ENCODE results near the gene BEGAIN. TPM values are rescaled to one million over a fixed set of nuclear protein-coding genes. Genes with fewer than 3 reads are reported as not detected.

The BEGAIN gene
- total and polyA plus RNA-seq, 2 experiments from 2014 or later: not detected

DNA sequence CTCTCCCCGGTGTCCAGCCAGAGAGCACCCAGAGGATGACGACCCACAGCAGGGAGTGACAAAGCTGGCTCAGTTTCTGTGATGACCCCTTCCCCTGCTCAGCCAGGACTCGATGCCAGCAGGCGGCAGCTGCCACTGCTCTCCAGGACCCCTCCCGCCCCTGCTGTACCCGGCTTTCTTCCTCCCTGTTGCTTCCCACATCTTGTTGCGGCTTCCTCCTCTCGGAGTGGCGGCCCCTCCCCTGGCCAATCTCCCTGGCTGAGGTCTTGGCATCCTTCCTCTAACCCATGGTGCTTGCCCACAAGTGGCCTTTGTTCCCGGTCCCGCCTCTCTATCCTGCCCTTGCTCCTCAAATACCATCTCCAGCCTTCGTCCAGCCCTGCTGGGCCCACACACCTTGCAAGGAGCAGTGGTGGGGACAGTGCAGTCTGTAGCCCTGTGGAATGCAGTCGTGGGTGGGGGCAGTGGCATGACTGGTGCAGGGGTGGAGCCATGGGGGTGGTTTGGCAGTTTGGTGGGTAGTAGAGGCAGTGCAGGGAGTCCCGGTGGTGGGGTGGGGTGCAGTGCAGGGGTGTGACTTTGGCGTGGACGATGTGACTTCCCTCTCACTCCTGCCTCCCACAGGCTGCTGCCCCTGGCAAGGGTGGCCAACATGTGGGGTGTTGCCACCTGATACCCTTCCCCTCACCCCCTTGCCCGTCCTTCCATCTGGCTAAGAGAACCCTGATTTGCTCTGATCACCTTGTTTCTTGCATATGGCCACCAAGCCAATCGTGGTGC lies 16.3 kb upstream of the BEGAIN start:
- no peaks in the 10 kb centered on the region for H3K9me3 ChIP-seq (ENCODE audit: low read depth)
- no peak for DNase-seq (ENCODE audit: low read depth in 1 of 2, low spot score in 1 of 2)

DNA sequence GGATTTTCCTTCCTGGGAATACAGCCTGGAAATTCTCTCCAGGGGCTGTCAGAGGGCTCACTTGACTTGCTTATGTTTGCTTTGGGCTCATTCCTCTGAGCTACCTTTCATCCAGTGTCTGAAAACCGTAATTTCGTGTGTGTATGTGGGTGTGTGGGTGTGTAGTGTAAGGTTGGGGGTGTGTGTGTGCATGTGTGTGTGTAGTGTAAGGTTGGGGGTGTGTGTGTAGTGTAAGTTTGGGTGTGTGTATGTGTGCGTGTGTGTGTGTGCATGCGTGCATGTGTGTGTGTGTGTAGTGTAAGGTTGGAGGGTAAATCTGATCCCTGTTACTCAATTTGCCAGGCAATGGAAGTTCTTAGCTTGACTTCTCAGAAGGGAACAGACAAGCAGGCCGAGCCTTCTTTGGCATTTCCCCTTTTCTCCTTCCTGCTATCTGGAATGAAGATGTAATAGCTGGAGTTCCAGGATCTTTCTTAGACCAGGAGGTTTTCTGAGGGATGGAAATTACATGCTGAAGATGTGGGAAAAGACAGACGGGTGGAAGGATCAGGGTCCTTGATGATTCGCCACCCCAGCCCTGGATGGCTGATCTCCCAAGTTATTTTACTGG lies 15.5 kb upstream of the BEGAIN start:
- TF ChIP-seq, protein P1, sequence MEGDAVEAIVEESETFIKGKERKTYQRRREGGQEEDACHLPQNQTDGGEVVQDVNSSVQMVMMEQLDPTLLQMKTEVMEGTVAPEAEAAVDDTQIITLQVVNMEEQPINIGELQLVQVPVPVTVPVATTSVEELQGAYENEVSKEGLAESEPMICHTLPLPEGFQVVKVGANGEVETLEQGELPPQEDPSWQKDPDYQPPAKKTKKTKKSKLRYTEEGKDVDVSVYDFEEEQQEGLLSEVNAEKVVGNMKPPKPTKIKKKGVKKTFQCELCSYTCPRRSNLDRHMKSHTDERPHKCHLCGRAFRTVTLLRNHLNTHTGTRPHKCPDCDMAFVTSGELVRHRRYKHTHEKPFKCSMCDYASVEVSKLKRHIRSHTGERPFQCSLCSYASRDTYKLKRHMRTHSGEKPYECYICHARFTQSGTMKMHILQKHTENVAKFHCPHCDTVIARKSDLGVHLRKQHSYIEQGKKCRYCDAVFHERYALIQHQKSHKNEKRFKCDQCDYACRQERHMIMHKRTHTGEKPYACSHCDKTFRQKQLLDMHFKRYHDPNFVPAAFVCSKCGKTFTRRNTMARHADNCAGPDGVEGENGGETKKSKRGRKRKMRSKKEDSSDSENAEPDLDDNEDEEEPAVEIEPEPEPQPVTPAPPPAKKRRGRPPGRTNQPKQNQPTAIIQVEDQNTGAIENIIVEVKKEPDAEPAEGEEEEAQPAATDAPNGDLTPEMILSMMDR (IDR thresholded peaks at IDR 0.05; ENCODE audit: low read depth, low read length): no peak
- H3K4me3 ChIP-seq: no peak overlapping the region
- no peak for DNase-seq (ENCODE audit: low read depth in 1 of 2, low spot score in 1 of 2)
- no peaks in the 10 kb centered on the region for H3K4me1 ChIP-seq (ENCODE audit: low read depth)
- no peak overlapping the region for H3K27ac ChIP-seq
- no peaks in the 10 kb centered on the region for H3K9me3 ChIP-seq (ENCODE audit: low read depth)
- no peaks in the 10 kb centered on the region for H3K36me3 ChIP-seq
- H3K27me3 ChIP-seq: peaks cover 20% of the 10 kb centered on the region

More for the DNA sequence above, 16.3 kb upstream of the BEGAIN start:
- no peaks in the 10 kb centered on the region for H3K36me3 ChIP-seq
- H3K27me3 ChIP-seq: peaks cover 15% of the 10 kb centered on the region
- no peaks in the 10 kb centered on the region for H3K4me1 ChIP-seq (ENCODE audit: low read depth)
- TF ChIP-seq, protein P1 (IDR thresholded peaks at IDR 0.05; ENCODE audit: low read depth, low read length): no peak
- H3K27ac ChIP-seq: no peak overlapping the region
- no peak overlapping the region for H3K4me3 ChIP-seq

DNA sequence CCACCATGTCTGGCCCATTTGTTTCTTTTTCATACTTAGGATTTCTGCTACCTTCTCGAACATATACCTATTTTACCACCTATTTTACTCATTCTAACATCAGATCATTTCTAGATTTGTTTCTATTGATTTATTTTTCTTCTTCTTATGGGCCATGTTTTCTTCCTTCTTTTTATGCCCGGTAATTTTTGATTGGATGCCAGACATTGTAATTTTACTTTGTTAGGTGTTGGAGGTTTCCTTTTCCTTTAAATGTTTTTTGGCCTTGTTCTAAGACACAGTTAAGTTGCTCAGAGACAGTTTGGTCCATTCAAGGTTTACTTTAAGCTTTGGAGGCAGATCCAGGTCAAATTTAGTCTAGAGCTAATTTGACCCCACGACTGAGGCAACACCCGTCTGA lies 14.7 kb upstream of the BEGAIN start:
- H3K4me3 ChIP-seq: no peak overlapping the region

DNA sequence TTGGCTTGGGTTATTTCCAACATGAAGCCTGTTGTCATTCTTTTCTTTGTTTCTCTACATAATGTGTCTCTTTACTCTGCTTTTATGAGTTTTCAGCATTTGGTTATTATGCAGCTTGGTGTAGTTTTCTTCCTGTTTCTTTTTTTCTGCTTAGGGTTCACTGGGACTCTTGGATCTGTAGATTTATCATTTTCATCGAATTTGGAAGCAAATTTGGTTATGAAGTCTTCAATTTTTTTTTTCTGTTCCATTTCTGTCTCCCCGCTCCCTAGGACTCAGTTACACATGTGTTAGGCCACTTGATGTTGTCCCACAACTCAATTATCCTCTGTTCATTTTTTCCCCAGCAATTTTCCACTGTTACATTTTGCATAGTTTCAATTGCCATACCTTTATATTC lies 13.8 kb upstream of the BEGAIN start:
- TF ChIP-seq, protein P1 (IDR thresholded peaks at IDR 0.05; ENCODE audit: low read depth, low read length): no peak
- H3K4me3 ChIP-seq: no peak overlapping the region
- H3K27ac ChIP-seq: no peak overlapping the region
- no peaks in the 10 kb centered on the region for H3K9me3 ChIP-seq (ENCODE audit: low read depth)
- H3K4me1 ChIP-seq (ENCODE audit: low read depth): no peaks in the 10 kb centered on the region
- H3K27me3 ChIP-seq: peaks cover 36% of the 10 kb centered on the region
- no peaks in the 10 kb centered on the region for H3K36me3 ChIP-seq
- DNase-seq (ENCODE audit: low read depth in 1 of 2, low spot score in 1 of 2): no peak

More for the DNA sequence above, 14.7 kb upstream of the BEGAIN start:
- DNase-seq (ENCODE audit: low read depth in 1 of 2, low spot score in 1 of 2): no peak
- H3K27ac ChIP-seq: no peak overlapping the region
- peaks cover 28% of the 10 kb centered on the region for H3K27me3 ChIP-seq
- TF ChIP-seq, protein P1 (IDR thresholded peaks at IDR 0.05; ENCODE audit: low read depth, low read length): no peak
- H3K9me3 ChIP-seq (ENCODE audit: low read depth): no peaks in the 10 kb centered on the region
- no peaks in the 10 kb centered on the region for H3K36me3 ChIP-seq
- H3K4me1 ChIP-seq (ENCODE audit: low read depth): no peaks in the 10 kb centered on the region

DNA sequence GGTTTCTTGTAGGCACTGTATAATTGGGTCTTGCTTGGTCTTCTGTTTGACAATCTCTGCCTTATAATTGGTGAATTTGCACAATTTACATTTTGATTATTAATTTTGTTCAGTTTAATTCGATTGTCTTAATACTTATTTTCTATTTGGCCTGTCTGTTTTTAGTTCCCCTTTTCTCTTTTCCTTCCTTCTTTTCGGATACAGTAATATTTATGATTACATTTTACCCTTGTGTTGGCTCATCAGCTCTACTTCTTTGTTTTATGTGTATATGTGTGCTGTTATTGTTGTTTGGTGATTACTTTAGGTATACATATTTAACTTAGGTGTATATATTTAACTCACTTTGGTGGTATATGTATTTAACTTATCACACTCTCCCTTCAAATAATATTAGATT lies 12.8 kb upstream of the BEGAIN start:
- H3K27ac ChIP-seq: no peak overlapping the region
- no peak overlapping the region for H3K4me3 ChIP-seq
- TF ChIP-seq, protein P1 (IDR thresholded peaks at IDR 0.05; ENCODE audit: low read depth, low read length): no peak
- no peaks in the 10 kb centered on the region for H3K4me1 ChIP-seq (ENCODE audit: low read depth)
- no peaks in the 10 kb centered on the region for H3K36me3 ChIP-seq
- H3K9me3 ChIP-seq (ENCODE audit: low read depth): no peaks in the 10 kb centered on the region
- H3K27me3 ChIP-seq: peaks cover 38% of the 10 kb centered on the region
- no peak for DNase-seq (ENCODE audit: low read depth in 1 of 2, low spot score in 1 of 2)
